Liver (tissue), 9 donors: ENCODE measurements around the gene ARID5B. TPM values are rescaled to one million over a fixed set of nuclear protein-coding genes. Genes with fewer than 3 reads are reported as not detected.

ENCODE experiments used
- DNase-seq: peaks from one replicate; pipeline ENCODE4 v3.0.0-alpha.2; 2017; ENCODE audit warnings: low spot score
- H3K27ac ChIP-seq, 2 donors: one replicate each; pipeline ENCODE4 v1.7.0; 2013; ENCODE audit warnings: inconsistent platforms in 2 of 2, low read length in 2 of 2, control low read depth in 1 of 2, low read depth in 1 of 2, mild to moderate bottlenecking in 1 of 2
- H3K27me3 ChIP-seq, 4 donors: one replicate each; pipeline versions ENCODE4 v1.6.1 to v1.7.0; 2013; ENCODE audit warnings: low read length in 3 of 4, inconsistent platforms in 1 of 4, mild to moderate bottlenecking in 1 of 4, moderate library complexity in 1 of 4; ENCODE audit not compliant: control insufficient read depth in 4 of 4, insufficient read depth in 4 of 4
- H3K36me3 ChIP-seq, 4 donors: one replicate each; pipeline versions ENCODE4 v1.6.1 to v1.7.0; 2013; ENCODE audit warnings: low read length in 3 of 4, mild to moderate bottlenecking in 3 of 4, low read depth in 1 of 4, moderate library complexity in 1 of 4; ENCODE audit not compliant: control insufficient read depth in 4 of 4, insufficient read depth in 3 of 4
- H3K4me1 ChIP-seq, 4 donors: one replicate each; pipeline versions ENCODE4 v1.6.1 to v1.7.0; 2013; ENCODE audit warnings: low read length in 3 of 4, mild to moderate bottlenecking in 3 of 4, moderate library complexity in 1 of 4; ENCODE audit not compliant: control insufficient read depth in 4 of 4, insufficient read depth in 4 of 4
- H3K4me3 ChIP-seq, 3 donors: one replicate each; pipeline versions ENCODE4 v1.6.1 to v1.7.0; 2013; ENCODE audit warnings: low read length in 3 of 3, control low read depth in 1 of 3, low read depth in 1 of 3, mild to moderate bottlenecking in 1 of 3
- H3K9ac ChIP-seq, 2 donors: one replicate each; pipeline ENCODE4 v1.7.0; 2013; ENCODE audit warnings: low read length in 2 of 2, mild to moderate bottlenecking in 2 of 2, moderate library complexity in 2 of 2, control low read depth in 1 of 2, low read depth in 1 of 2
- H3K9me3 ChIP-seq, 4 donors: one replicate each; pipeline versions ENCODE4 v1.6.1 to v1.7.0; 2013; ENCODE audit warnings: low read length in 3 of 4; ENCODE audit not compliant: control insufficient read depth in 4 of 4
- EGR1 ChIP-seq, 2 donors: IDR thresholded peaks; 2 replicates each; pipeline ENCODE4 v1.6.1; 2016 to 2018; ENCODE audit warnings: antibody characterized with exemption in 2 of 2, low read depth in 2 of 2
- FOXA1 ChIP-seq: IDR thresholded peaks from 2 replicates; pipeline ENCODE4 v1.6.1; 2016; ENCODE audit warnings: antibody characterized with exemption
- FOXA2 ChIP-seq: IDR thresholded peaks from 2 replicates; pipeline ENCODE4 v1.6.1; 2016; ENCODE audit warnings: antibody characterized with exemption
- GABPA ChIP-seq, 2 donors: IDR thresholded peaks in 1 of 2; conservative IDR thresholded peaks in 1 of 2; 2 replicates each; pipeline ENCODE4 v1.6.1; 2016; ENCODE audit warnings: antibody characterized with exemption in 2 of 2, mild to moderate bottlenecking in 1 of 2, moderate library complexity in 1 of 2
- HNF4A ChIP-seq, 2 donors: conservative IDR thresholded peaks; 2 replicates each; pipeline ENCODE4 v1.6.1; 2016; ENCODE audit warnings: antibody characterized with exemption in 2 of 2, mild to moderate bottlenecking in 2 of 2
- HNF4G ChIP-seq: IDR thresholded peaks from 2 replicates; pipeline ENCODE4 v1.6.1; 2016; ENCODE audit warnings: antibody characterized with exemption
- JUND ChIP-seq, 2 donors: IDR thresholded peaks; 2 replicates each; pipeline ENCODE4 v1.6.1; 2016; ENCODE audit warnings: antibody characterized with exemption in 2 of 2
- NR2F2 ChIP-seq: IDR thresholded peaks from 2 replicates; pipeline ENCODE4 v1.6.1; 2016; ENCODE audit warnings: antibody characterized with exemption
- RAD21 ChIP-seq, 2 donors: IDR thresholded peaks; 2 replicates each; pipeline ENCODE4 v1.6.1; 2016; ENCODE audit warnings: antibody characterized with exemption in 2 of 2, mild to moderate bottlenecking in 2 of 2
- RXRA ChIP-seq, 2 donors: IDR thresholded peaks; 2 replicates each; pipeline ENCODE4 v1.6.1; 2017 to 2018; ENCODE audit warnings: antibody characterized with exemption in 2 of 2, mild to moderate bottlenecking in 1 of 2
- SP1 ChIP-seq: IDR thresholded peaks from 2 replicates; pipeline ENCODE4 v1.6.1; 2018; ENCODE audit warnings: antibody characterized with exemption, mild to moderate bottlenecking
- TAF1 ChIP-seq: conservative IDR thresholded peaks from 2 replicates; pipeline ENCODE4 v1.6.1; 2016; ENCODE audit warnings: antibody characterized with exemption, mild to moderate bottlenecking
- YY1 ChIP-seq: IDR thresholded peaks from 2 replicates; pipeline ENCODE4 v1.6.1; 2016; ENCODE audit warnings: antibody characterized with exemption, mild to moderate bottlenecking
- WGBS: extraction: QIAGEN DNeasy Blood & Tissue Kit; methylation state at CpG from one replicate; pipeline ENCODE4 v1.1.7; 2013; 5-methylcytosine and 5-hydroxymethylcytosine counted together
- polyA plus RNA-seq, 2 donors: library from polyadenylated mRNA; stranded (reverse) in 1 of 2; unstranded in 1 of 2; fragments of 200-250 nt in 1 of 2; fragments of >200 nt in 1 of 2; fragmentation: Nextera tagmentation in 1 of 2; extraction: Ambion mirVana in 1 of 2; gene quantifications; one replicate each; pipeline versions ENCODE4 v1.2.1 to v1.2.3, GENCODE V29; 2013 to 2015
- total RNA-seq, 2 donors: library from RNA; depleted of rRNA; stranded (reverse); fragments of >200 nt; gene quantifications; one replicate each; pipeline ENCODE4 v1.2.3, GENCODE V29; 2014
- TF ChIP-seq, protein P1 (sequence below): IDR thresholded peaks from 2 replicates; pipeline ENCODE4 v1.6.1; 2016; ENCODE audit warnings: antibody characterized with exemption
- TF ChIP-seq, protein P2 (sequence below): IDR thresholded peaks from 2 replicates; pipeline ENCODE4 v1.6.1; 2016; ENCODE audit warnings: antibody characterized with exemption, mild to moderate bottlenecking
- TF ChIP-seq, protein P3 (sequence below): IDR thresholded peaks from 2 replicates; pipeline ENCODE4 v1.6.1; 2016; ENCODE audit warnings: antibody characterized with exemption
- TF ChIP-seq, protein P4 (sequence below): IDR thresholded peaks from 2 replicates; pipeline ENCODE4 v1.6.1; 2016; ENCODE audit warnings: antibody characterized with exemption
- TF ChIP-seq, protein P5 (sequence below): fragments of 150-350 bp; IDR thresholded peaks from 2 replicates; pipeline ENCODE4 v1.5.1; 2017; ENCODE audit warnings: improper control_type of control experiment, low read depth, low read length; ENCODE audit not compliant: missing input control
- donor health status: healthy.
- donor health status: healthy.
- donor health status: healthy.
- donor health status: healthy.
- donor health status: healthy.

Gene ARID5B
- total and polyA plus RNA-seq, 4 donors: 1.3 to 6.4 (median 5.2) TPM

DNA sequence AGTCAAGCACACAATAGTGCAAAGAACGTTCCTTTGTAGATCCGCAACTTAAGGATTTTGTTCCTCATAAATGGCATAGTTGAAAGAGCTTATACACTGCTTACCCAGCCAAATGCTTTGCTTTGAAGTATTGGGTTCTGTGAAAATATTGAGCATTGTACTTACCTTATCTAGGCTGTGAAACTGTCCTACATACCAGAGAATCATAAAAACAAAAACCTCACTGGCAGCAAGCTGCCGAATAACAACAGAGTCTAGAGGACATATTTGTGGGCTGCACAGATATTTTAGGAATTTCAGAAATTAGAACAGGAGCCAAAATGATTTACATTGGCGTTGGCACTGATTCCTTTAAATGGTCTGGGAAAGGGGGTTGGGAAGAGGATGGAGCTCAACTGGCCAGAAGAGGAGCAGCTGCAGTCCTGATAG, 192.4 kb downstream of the ARID5B start:
- Histone ChIP-seq H3K4me1 (peaks cover 0 to 15% (median 2%) of the 10 kb centered on the region in 4 donors), H3K27me3 (no peaks in the 10 kb centered on the region), H3K9me3 (no peaks in the 10 kb centered on the region), H3K36me3 (peaks cover 7 to 28% (median 13%) of the 10 kb centered on the region in 4 donors), H3K9ac (no peak overlapping the region), H3K4me3 (no peak overlapping the region), H3K27ac (no peak overlapping the region)
- TF ChIP-seq EGR1 (IDR thresholded peaks at IDR 0.05; ENCODE audit: low read depth in 2 of 2) (no peak), HNF4A (conservative IDR thresholded peaks at IDR 0.05) (no peak), NR2F2 (no peak), YY1 (no peak), FOXA1 (no peak), SP1 (no peak), HNF4G (no peak), FOXA2 (no peak), GABPA (IDR thresholded peaks at IDR 0.05 in 1 of 2, conservative IDR thresholded peaks at IDR 0.05 in 1 of 2) (no peak), RXRA (IDR thresholded peaks at IDR 0.05) (no peak), JUND (IDR thresholded peaks at IDR 0.05) (no peak), TAF1 (no peak), RAD21 (IDR thresholded peaks at IDR 0.05) (no peak)
- TF ChIP-seq, protein P1, sequence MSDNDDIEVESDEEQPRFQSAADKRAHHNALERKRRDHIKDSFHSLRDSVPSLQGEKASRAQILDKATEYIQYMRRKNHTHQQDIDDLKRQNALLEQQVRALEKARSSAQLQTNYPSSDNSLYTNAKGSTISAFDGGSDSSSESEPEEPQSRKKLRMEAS: no peak
- TF ChIP-seq, protein P2, sequence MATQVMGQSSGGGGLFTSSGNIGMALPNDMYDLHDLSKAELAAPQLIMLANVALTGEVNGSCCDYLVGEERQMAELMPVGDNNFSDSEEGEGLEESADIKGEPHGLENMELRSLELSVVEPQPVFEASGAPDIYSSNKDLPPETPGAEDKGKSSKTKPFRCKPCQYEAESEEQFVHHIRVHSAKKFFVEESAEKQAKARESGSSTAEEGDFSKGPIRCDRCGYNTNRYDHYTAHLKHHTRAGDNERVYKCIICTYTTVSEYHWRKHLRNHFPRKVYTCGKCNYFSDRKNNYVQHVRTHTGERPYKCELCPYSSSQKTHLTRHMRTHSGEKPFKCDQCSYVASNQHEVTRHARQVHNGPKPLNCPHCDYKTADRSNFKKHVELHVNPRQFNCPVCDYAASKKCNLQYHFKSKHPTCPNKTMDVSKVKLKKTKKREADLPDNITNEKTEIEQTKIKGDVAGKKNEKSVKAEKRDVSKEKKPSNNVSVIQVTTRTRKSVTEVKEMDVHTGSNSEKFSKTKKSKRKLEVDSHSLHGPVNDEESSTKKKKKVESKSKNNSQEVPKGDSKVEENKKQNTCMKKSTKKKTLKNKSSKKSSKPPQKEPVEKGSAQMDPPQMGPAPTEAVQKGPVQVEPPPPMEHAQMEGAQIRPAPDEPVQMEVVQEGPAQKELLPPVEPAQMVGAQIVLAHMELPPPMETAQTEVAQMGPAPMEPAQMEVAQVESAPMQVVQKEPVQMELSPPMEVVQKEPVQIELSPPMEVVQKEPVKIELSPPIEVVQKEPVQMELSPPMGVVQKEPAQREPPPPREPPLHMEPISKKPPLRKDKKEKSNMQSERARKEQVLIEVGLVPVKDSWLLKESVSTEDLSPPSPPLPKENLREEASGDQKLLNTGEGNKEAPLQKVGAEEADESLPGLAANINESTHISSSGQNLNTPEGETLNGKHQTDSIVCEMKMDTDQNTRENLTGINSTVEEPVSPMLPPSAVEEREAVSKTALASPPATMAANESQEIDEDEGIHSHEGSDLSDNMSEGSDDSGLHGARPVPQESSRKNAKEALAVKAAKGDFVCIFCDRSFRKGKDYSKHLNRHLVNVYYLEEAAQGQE: no peak
- TF ChIP-seq, protein P3, sequence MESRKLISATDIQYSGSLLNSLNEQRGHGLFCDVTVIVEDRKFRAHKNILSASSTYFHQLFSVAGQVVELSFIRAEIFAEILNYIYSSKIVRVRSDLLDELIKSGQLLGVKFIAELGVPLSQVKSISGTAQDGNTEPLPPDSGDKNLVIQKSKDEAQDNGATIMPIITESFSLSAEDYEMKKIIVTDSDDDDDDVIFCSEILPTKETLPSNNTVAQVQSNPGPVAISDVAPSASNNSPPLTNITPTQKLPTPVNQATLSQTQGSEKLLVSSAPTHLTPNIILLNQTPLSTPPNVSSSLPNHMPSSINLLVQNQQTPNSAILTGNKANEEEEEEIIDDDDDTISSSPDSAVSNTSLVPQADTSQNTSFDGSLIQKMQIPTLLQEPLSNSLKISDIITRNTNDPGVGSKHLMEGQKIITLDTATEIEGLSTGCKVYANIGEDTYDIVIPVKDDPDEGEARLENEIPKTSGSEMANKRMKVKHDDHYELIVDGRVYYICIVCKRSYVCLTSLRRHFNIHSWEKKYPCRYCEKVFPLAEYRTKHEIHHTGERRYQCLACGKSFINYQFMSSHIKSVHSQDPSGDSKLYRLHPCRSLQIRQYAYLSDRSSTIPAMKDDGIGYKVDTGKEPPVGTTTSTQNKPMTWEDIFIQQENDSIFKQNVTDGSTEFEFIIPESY: no peak
- TF ChIP-seq, protein P4, sequence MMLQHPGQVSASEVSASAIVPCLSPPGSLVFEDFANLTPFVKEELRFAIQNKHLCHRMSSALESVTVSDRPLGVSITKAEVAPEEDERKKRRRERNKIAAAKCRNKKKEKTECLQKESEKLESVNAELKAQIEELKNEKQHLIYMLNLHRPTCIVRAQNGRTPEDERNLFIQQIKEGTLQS: no peak
- TF ChIP-seq, protein P5, sequence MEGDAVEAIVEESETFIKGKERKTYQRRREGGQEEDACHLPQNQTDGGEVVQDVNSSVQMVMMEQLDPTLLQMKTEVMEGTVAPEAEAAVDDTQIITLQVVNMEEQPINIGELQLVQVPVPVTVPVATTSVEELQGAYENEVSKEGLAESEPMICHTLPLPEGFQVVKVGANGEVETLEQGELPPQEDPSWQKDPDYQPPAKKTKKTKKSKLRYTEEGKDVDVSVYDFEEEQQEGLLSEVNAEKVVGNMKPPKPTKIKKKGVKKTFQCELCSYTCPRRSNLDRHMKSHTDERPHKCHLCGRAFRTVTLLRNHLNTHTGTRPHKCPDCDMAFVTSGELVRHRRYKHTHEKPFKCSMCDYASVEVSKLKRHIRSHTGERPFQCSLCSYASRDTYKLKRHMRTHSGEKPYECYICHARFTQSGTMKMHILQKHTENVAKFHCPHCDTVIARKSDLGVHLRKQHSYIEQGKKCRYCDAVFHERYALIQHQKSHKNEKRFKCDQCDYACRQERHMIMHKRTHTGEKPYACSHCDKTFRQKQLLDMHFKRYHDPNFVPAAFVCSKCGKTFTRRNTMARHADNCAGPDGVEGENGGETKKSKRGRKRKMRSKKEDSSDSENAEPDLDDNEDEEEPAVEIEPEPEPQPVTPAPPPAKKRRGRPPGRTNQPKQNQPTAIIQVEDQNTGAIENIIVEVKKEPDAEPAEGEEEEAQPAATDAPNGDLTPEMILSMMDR: no peak
- no peak for DNase-seq
- 82% methylated on average over 4 of the region's 4 CpGs for WGBS
